ENCODE measurements around the gene NTRK1.

The NTRK1 gene

GRCh38 chr1:156883919-156884318, 23.3 kb downstream of the NTRK1 start:
- no peak for DNase-seq

GRCh38 chr1:156884560-156885184, 24.0 kb downstream of the NTRK1 start:
- DNase-seq, result no peak

GRCh38 chr1:156885314-156885713, 24.6 kb downstream of the NTRK1 start:
- DNase-seq, result no peak

- DNase-seq, result no peak
These were observed 25.3 kb downstream of the NTRK1 start for GRCh38 chr1:156885880-156886355.

GRCh38 chr1:156886583-156887281, 26.1 kb downstream of the NTRK1 start:
- DNase-seq, result no peak

GRCh38 chr1:156887317-156887716, 26.7 kb downstream of the NTRK1 start:
- no peak for DNase-seq

GRCh38 chr1:156887734-156888133, 27.1 kb downstream of the NTRK1 start:
- DNase-seq, result no peak

- peak; percentile 61 for DNase-seq
These were observed 29.3 kb downstream of the NTRK1 start for GRCh38 chr1:156889802-156890580.

GRCh38 chr1:156892190-156893047, 31.8 kb downstream of the NTRK1 start:
- peak; percentile 87 for DNase-seq

GRCh38 chr1:156893048-156893953, 32.6 kb downstream of the NTRK1 start, which contains the start of gene PEAR1:
Gene PEAR1 (plus strand): TSS chr1:156893718. CDS start chr1:156903927, 10,209 bp downstream.
- no peak for DNase-seq

GRCh38 chr1:156894001-156894400, 33.3 kb downstream of the NTRK1 start:
- DNase-seq, result no peak

GRCh38 chr1:156894711-156895454, 34.2 kb downstream of the NTRK1 start:
- DNase-seq, result no peak

- DNase-seq, result no peak
These were observed 34.8 kb downstream of the NTRK1 start for GRCh38 chr1:156895455-156895812.

- DNase-seq, result no peak
These were observed 35.3 kb downstream of the NTRK1 start for GRCh38 chr1:156895927-156896326.

- no peak for DNase-seq
These were observed 35.9 kb downstream of the NTRK1 start for GRCh38 chr1:156896490-156897033.

GRCh38 chr1:156897078-156897825, 36.6 kb downstream of the NTRK1 start:
- no peak for DNase-seq

- no peak for DNase-seq
These were observed 37.5 kb downstream of the NTRK1 start for GRCh38 chr1:156898161-156898566.

- DNase-seq, result no peak
These were observed 38.5 kb downstream of the NTRK1 start for GRCh38 chr1:156898971-156899664.
